Ascending aorta (tissue), 2 donors: ENCODE results near the gene TMEM44. TPM values are rescaled to one million over a fixed set of nuclear protein-coding genes. Genes with fewer than 3 reads are reported as not detected.
"Not testable (repeated sequence)": the region's sequence is repeated elsewhere in the genome, so short reads cannot be mapped to it uniquely, and the experiment has no call there.

Experiments
- DNase-seq, 2 donors: peaks; one replicate each; pipeline ENCODE4 v3.0.0-alpha.2; 2019; ENCODE audit warnings: low spot score in 2 of 2
- H3K27ac ChIP-seq, 2 donors: fragments of 200-600 bp; sonication (generic); one replicate each; pipeline ENCODE4 v1.5.1; 2016 to 2017; ENCODE audit warnings: mild to moderate bottlenecking in 1 of 2
- H3K27me3 ChIP-seq: fragments of 200-600 bp; sonication (generic); one replicate; pipeline ENCODE4 v1.5.1; 2017
- H3K36me3 ChIP-seq, 2 donors: fragments of 200-600 bp; sonication (generic); one replicate each; pipeline ENCODE4 v1.5.1; 2016
- H3K4me1 ChIP-seq, 2 donors: fragments of 200-600 bp; sonication (generic); one replicate each; pipeline ENCODE4 v1.5.1; 2016 to 2017; ENCODE audit warnings: mild to moderate bottlenecking in 1 of 2
- H3K4me3 ChIP-seq, 2 donors: fragments of 200-600 bp; sonication (generic); one replicate each; pipeline ENCODE4 v1.5.1; 2016 to 2017; ENCODE audit warnings: mild to moderate bottlenecking in 1 of 2
- H3K9me3 ChIP-seq, 2 donors: fragments of 200-600 bp; sonication (generic); one replicate each; pipeline ENCODE4 v1.5.1; 2016
- intact Hi-C: fragments of 100-400 bp; cut with DNase I; formaldehyde crosslinking; loops from one replicate; pipeline ENCODE4 v1.15.1; 2023
- total RNA-seq: library from RNA; depleted of rRNA; stranded (reverse); fragments of >200 nt; gene quantifications from one replicate; pipeline ENCODE4 v1.1.0, GENCODE V29; 2016
- TF ChIP-seq, protein P1 (sequence below), 3 experiments: fragments of 200-600 bp in 2 of 3; fragments of 450-650 bp in 1 of 3; sonication (generic) in 2 of 3; IDR thresholded peaks; one replicate each; pipeline ENCODE4 v1.5.1; 2016 to 2019; ENCODE audit warnings: antibody characterized with exemption in 3 of 3, mild to moderate bottlenecking in 1 of 3, moderate library complexity in 1 of 3

Gene TMEM44
- total RNA-seq, 1 donor from 2014 or later = 2.6 TPM

DNA sequence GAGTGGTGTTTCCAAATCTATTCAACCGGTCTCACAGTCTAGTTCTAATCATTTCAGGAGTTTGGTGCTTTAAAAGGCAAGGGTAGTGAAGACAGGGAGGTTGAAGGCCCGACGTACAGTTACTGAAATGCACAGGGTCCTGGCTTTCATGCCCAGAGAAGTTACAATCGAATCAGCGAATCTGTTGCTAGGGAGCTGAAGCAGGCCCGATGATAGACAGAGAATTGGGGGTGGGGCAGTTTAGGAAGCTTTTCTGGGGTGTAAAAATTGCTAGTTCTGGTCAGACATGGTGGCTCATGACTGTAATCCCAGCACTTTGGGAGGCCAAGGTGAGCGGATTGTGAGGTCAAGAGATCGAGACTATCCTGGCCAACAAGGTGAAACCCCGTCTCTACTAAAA, 83.4 kb downstream of the TMEM44 start:
- DNase-seq = no peak
- Histone ChIP-seq H3K4me3 (no peak overlapping the region), H3K27me3 (no peaks in the 10 kb centered on the region), H3K36me3 (no peaks in the 10 kb centered on the region), H3K27ac (peak overlapping the region; percentile 62 to 86), H3K9me3 (no peaks in the 10 kb centered on the region), H3K4me1 (peaks cover 8 to 31% of the 10 kb centered on the region in 2 donors)
- TF ChIP-seq, protein P1, sequence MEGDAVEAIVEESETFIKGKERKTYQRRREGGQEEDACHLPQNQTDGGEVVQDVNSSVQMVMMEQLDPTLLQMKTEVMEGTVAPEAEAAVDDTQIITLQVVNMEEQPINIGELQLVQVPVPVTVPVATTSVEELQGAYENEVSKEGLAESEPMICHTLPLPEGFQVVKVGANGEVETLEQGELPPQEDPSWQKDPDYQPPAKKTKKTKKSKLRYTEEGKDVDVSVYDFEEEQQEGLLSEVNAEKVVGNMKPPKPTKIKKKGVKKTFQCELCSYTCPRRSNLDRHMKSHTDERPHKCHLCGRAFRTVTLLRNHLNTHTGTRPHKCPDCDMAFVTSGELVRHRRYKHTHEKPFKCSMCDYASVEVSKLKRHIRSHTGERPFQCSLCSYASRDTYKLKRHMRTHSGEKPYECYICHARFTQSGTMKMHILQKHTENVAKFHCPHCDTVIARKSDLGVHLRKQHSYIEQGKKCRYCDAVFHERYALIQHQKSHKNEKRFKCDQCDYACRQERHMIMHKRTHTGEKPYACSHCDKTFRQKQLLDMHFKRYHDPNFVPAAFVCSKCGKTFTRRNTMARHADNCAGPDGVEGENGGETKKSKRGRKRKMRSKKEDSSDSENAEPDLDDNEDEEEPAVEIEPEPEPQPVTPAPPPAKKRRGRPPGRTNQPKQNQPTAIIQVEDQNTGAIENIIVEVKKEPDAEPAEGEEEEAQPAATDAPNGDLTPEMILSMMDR (IDR thresholded peaks at IDR 0.05) = no peak
- intact Hi-C loops = no loop called here

GRCh38 chr3:194548346-194549321, 84.6 kb downstream of the TMEM44 start:
- TF ChIP-seq, protein P1 (IDR thresholded peaks at IDR 0.05) = no peak
- Histone ChIP-seq H3K36me3 (no peaks in the 10 kb centered on the region), H3K4me1 (peaks cover 4 to 23% of the 10 kb centered on the region in 2 donors), H3K9me3 (no peaks in the 10 kb centered on the region), H3K4me3 (peak overlapping the region in 1 of 2 donors; percentile 10), H3K27me3 (no peaks in the 10 kb centered on the region), H3K27ac (peak overlapping the region; percentile 62 to 86)
- intact Hi-C loops = no loop called here
- no peak for DNase-seq

- intact Hi-C loops = no loop called here
- Histone ChIP-seq H3K4me1 (peaks cover 4 to 22% of the 10 kb centered on the region in 2 donors), H3K9me3 (no peaks in the 10 kb centered on the region), H3K4me3 (no peak overlapping the region), H3K27me3 (no peaks in the 10 kb centered on the region), H3K36me3 (no peaks in the 10 kb centered on the region), H3K27ac (no peak overlapping the region)
- DNase-seq = no peak
- TF ChIP-seq, protein P1 (IDR thresholded peaks at IDR 0.05) = no peak
Measured at GRCh38 chr3:194547042-194547441, 86.2 kb downstream of the TMEM44 start.

- H3K9me3 ChIP-seq, intact Hi-C loops, H3K27ac ChIP-seq, H3K27me3 ChIP-seq, H3K36me3 ChIP-seq, DNase-seq, H3K4me3 ChIP-seq: not testable (repeated sequence)
- H3K4me1 ChIP-seq = peaks cover 4 to 18% of the 10 kb centered on the region in 2 donors
Measured at GRCh38 chr3:194545538-194545937, 87.7 kb downstream of the TMEM44 start.

GRCh38 chr3:194543550-194543949, 89.7 kb downstream of the TMEM44 start:
- Histone ChIP-seq H3K4me3 (no peak overlapping the region), H3K4me1 (peaks cover under 1 to 4% of the 10 kb centered on the region in 2 donors), H3K36me3 (no peaks in the 10 kb centered on the region), H3K27me3 (no peaks in the 10 kb centered on the region), H3K9me3 (no peaks in the 10 kb centered on the region), H3K27ac (no peak overlapping the region)
- intact Hi-C loops = no loop called here
- TF ChIP-seq, protein P1 (IDR thresholded peaks at IDR 0.05) = no peak
- no peak for DNase-seq

- Histone ChIP-seq H3K27me3 (no peaks in the 10 kb centered on the region), H3K27ac (peak overlapping the region; percentile 60 to 75), H3K9me3 (no peaks in the 10 kb centered on the region), H3K4me3 (no peak overlapping the region), H3K4me1 (peaks cover 5 to 11% of the 10 kb centered on the region in 2 donors), H3K36me3 (no peaks in the 10 kb centered on the region)
- TF ChIP-seq, protein P1 (IDR thresholded peaks at IDR 0.05) = no peak
- intact Hi-C loops = no loop called here
- DNase-seq = no peak
Measured at GRCh38 chr3:194541483-194541882, 91.7 kb downstream of the TMEM44 start.
